ES-I3 (cell line): ENCODE results near the gene CAVIN2.

Experiments used
- H3K36me3 ChIP-seq: 2 replicates; pipeline ENCODE4 v1.6.1; 2013; ENCODE audit warnings: mild to moderate bottlenecking, low read length, control low read depth, moderate library complexity; ENCODE audit not compliant: insufficient read depth
- H3K4me1 ChIP-seq: 2 replicates; pipeline ENCODE4 v1.6.1; 2013; ENCODE audit warnings: mild to moderate bottlenecking, control low read depth, low read length; ENCODE audit not compliant: insufficient read depth
- H3K9ac ChIP-seq: 2 replicates; pipeline ENCODE4 v1.6.1; 2013; ENCODE audit warnings: low read depth, mild to moderate bottlenecking, low read length, moderate library complexity
- H3K9me3 ChIP-seq: 2 replicates; pipeline ENCODE4 v1.6.1; 2013; ENCODE audit warnings: mild to moderate bottlenecking, low read length, moderate library complexity; ENCODE audit not compliant: control insufficient read depth, insufficient read depth

CAVIN2 gene

GRCh38 chr2:191838526-191838925 lies 8.4 kb downstream of the CAVIN2 start:
- no peaks in the 10 kb centered on the region for H3K4me1 ChIP-seq
- no peak overlapping the region for H3K9ac ChIP-seq
- H3K36me3 ChIP-seq: no peaks in the 10 kb centered on the region
- no peaks in the 10 kb centered on the region for H3K9me3 ChIP-seq

GRCh38 chr2:191836853-191837769 lies 9.8 kb downstream of the CAVIN2 start:
- no peak overlapping the region for H3K9ac ChIP-seq
- no peaks in the 10 kb centered on the region for H3K4me1 ChIP-seq
- no peaks in the 10 kb centered on the region for H3K36me3 ChIP-seq
- H3K9me3 ChIP-seq: no peaks in the 10 kb centered on the region

GRCh38 chr2:191836471-191836852 lies 10.4 kb downstream of the CAVIN2 start:
- Histone ChIP-seq H3K4me1 (peaks cover 6% of the 10 kb centered on the region; the same call in 1 of the 2 replicates), H3K9me3 (no peaks in the 10 kb centered on the region), H3K36me3 (no peaks in the 10 kb centered on the region), H3K9ac (no peak overlapping the region)

- Histone ChIP-seq H3K9ac (no peak overlapping the region), H3K9me3 (no peaks in the 10 kb centered on the region), H3K36me3 (no peaks in the 10 kb centered on the region), H3K4me1 (peaks cover 7% of the 10 kb centered on the region)
Measured at GRCh38 chr2:191835539-191836350, 11.1 kb downstream of the CAVIN2 start.

- Histone ChIP-seq H3K4me1 (peaks cover 7% of the 10 kb centered on the region), H3K9ac (no peak overlapping the region)
Measured at GRCh38 chr2:191835100-191835499, 11.8 kb downstream of the CAVIN2 start.

GRCh38 chr2:191833356-191833755 lies 13.5 kb downstream of the CAVIN2 start:
- Histone ChIP-seq H3K9me3 (no peaks in the 10 kb centered on the region), H3K9ac (no peak overlapping the region), H3K4me1 (peaks cover 7% of the 10 kb centered on the region), H3K36me3 (no peaks in the 10 kb centered on the region)

More at GRCh38 chr2:191835100-191835499, 11.8 kb downstream of the CAVIN2 start:
- Histone ChIP-seq H3K36me3 (no peaks in the 10 kb centered on the region), H3K9me3 (no peaks in the 10 kb centered on the region)

- Histone ChIP-seq H3K36me3 (no peaks in the 10 kb centered on the region), H3K9me3 (no peaks in the 10 kb centered on the region), H3K9ac (no peak overlapping the region), H3K4me1 (peaks cover 7% of the 10 kb centered on the region)
Measured at GRCh38 chr2:191832668-191833067, 14.2 kb downstream of the CAVIN2 start.

- peaks cover 7% of the 10 kb centered on the region for H3K4me1 ChIP-seq
- H3K36me3 ChIP-seq: no peaks in the 10 kb centered on the region
- no peaks in the 10 kb centered on the region for H3K9me3 ChIP-seq
Measured at GRCh38 chr2:191831410-191831994, 15.4 kb downstream of the CAVIN2 start.

GRCh38 chr2:191824398-191824797 lies 22.5 kb downstream of the CAVIN2 start:
- H3K36me3 ChIP-seq: no peaks in the 10 kb centered on the region
- H3K9ac ChIP-seq: no peak overlapping the region
- H3K4me1 ChIP-seq: no peaks in the 10 kb centered on the region
- H3K9me3 ChIP-seq: no peaks in the 10 kb centered on the region

More at GRCh38 chr2:191831410-191831994, 15.4 kb downstream of the CAVIN2 start:
- no peak overlapping the region for H3K9ac ChIP-seq

- no peaks in the 10 kb centered on the region for H3K4me1 ChIP-seq
- no peak overlapping the region for H3K9ac ChIP-seq
- no peaks in the 10 kb centered on the region for H3K36me3 ChIP-seq
- no peaks in the 10 kb centered on the region for H3K9me3 ChIP-seq
Measured at GRCh38 chr2:191821078-191821477, 25.8 kb downstream of the CAVIN2 start.

GRCh38 chr2:191818725-191819350 lies 28.1 kb downstream of the CAVIN2 start:
- H3K36me3 ChIP-seq: no peaks in the 10 kb centered on the region
- no peaks in the 10 kb centered on the region for H3K9me3 ChIP-seq
- H3K4me1 ChIP-seq: no peaks in the 10 kb centered on the region
- no peak overlapping the region for H3K9ac ChIP-seq

GRCh38 chr2:191818133-191818532 lies 28.8 kb downstream of the CAVIN2 start:
- H3K9me3 ChIP-seq: no peaks in the 10 kb centered on the region
- H3K9ac ChIP-seq: no peak overlapping the region
- no peaks in the 10 kb centered on the region for H3K36me3 ChIP-seq
- H3K4me1 ChIP-seq: no peaks in the 10 kb centered on the region

- Histone ChIP-seq H3K36me3 (no peaks in the 10 kb centered on the region), H3K9ac (no peak overlapping the region), H3K9me3 (no peaks in the 10 kb centered on the region), H3K4me1 (no peaks in the 10 kb centered on the region)
Measured at GRCh38 chr2:191815010-191815409, 31.9 kb downstream of the CAVIN2 start.

GRCh38 chr2:191813943-191814342 lies 32.9 kb downstream of the CAVIN2 start:
- no peaks in the 10 kb centered on the region for H3K36me3 ChIP-seq
- H3K4me1 ChIP-seq: no peaks in the 10 kb centered on the region
- H3K9me3 ChIP-seq: no peaks in the 10 kb centered on the region
- no peak overlapping the region for H3K9ac ChIP-seq
